Activated CD8-positive, alpha-beta memory T cell treated with anti-CD3 and anti-CD28 coated beads for 48 hours (primary cell): Measurements from ENCODE around the gene SERPINE2.

Experiments used
- DNase-seq, 3 experiments: peaks; one replicate each; pipeline ENCODE4 v3.0.0-alpha.2; 2020; ENCODE audit warnings: low read depth in 2 of 3, low spot score in 2 of 3

The SERPINE2 gene

DNA sequence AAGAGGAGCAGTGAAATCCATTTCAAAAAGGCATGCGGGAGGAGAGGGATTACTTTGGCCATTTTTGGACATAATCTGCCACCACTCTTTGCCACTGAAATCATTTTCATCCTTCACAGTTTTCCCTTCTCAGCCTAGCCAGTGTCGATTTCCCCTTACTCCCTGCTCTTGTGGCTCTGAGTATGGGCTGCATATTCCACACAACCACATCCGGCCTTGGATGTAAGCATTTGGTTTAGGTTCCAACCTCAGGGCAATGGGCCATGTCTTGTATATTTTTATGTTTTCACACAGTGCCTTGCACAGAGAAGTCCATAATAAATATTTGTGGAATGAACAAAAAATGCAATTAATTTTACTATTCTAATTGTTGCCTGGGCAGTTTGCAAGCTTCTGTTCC lies 7.7 kb upstream of the SERPINE2 start:
- no peak for DNase-seq

DNA sequence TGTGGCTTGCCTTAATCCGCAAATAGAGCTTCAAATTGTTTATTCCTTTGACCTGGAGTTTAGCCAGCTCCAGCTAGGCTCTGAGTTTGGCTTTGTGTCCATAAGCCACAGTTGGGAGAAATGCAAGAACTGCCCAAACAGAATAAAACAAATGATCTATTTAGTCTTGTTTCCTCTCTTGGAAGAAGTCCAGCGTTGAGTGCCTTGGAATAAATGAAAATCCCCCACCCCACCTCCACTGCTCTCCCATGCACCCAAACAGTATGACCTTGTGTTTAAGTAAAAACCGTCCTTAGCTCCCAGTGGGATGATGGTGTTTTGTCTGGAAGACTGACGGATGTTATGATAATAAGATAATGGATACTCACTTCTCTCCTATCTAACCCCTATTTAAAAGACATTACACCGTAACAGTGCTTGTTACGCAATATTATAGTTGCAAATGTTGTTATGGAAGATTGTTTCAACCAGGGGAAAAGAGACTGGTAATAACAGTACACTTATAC lies 3.2 kb upstream of the SERPINE2 start:
- DNase-seq = no peak

DNA sequence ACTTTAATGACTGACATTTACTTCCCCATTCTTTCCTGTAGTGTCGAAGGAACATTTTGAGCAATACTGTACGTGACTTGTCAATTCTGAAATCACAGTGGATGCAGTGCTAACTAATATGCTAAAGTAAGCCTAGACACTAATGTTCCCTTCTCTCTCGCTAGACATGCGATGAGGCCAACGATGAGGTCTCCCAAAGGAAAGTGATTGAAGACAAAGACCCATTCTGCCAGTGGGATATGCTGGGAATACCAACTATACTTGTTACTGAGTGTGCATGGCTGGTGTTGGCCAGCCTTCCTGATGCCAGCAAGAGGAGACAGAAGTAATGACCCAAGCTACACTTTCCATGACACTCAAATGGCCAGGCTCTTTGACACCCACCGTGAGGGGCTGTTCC lies 2.5 kb upstream of the SERPINE2 start:
- no peak for DNase-seq

DNA sequence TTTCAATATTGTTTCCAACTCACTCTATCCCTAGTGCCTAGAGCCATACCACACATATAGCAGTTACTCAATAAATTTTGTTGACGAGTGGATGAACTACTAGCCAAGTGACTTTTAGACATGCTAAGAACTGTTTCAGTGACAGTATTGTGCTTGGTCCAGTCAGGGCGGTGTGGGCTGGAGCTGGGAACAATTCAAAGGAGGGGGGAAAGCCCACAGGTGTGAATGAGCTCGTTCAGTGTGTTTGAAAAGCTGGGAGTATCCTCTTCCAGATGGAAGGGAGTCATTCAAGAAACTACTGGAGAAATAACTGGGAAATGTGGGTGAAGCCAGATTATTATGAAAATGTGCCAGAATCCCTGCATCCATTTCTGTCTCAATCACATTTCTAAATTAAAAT lies 1.7 kb upstream of the SERPINE2 start:
- no peak for DNase-seq

DNA sequence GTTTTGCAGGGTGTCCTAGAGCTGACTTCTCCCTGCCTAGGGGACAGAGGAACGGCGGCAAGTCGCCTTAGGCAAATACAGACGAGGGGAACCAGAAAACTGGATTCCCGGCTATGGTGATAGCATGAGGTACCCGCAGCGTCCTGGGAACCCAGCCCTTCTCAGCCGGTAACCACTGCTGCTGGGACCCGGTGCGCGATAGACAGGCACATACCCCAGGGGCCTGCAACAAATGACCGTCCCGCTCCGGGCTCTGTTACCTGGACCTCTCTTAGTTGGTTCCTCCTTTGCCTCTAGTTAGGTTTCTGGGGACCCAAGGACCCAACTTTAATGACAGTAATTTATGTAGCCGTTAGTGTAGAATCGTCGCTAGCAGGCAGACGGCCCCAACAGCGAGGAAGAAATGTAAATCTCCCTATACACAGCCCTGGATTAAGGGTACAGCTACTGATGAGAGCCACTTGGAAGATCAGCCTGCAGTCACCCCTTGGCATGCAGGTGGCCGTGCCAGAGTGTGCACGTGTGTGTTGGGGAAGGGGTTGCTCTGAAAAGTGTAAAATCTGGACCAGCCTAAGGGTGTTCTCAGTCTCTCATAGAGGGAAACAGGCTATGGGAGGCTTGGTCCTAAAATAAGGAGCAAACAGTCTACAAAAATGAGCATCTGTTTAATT lies 819 bp upstream of the SERPINE2 start:
- DNase-seq = no peak

DNA sequence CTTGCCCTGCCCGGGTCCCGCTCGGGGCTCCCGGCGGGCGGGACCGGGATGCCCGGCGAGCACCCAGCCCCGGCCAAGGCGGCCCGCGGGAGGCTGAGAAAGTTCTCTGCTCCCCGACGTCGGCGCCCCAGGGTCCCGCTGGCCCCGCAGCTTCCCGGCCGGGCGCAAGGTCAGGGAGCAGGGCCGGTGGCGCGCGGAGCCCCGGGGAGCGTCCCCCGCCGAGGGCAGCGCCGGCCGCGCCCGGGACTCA lies 331 bp downstream of the SERPINE2 start:
- DNase-seq = no peak

DNA sequence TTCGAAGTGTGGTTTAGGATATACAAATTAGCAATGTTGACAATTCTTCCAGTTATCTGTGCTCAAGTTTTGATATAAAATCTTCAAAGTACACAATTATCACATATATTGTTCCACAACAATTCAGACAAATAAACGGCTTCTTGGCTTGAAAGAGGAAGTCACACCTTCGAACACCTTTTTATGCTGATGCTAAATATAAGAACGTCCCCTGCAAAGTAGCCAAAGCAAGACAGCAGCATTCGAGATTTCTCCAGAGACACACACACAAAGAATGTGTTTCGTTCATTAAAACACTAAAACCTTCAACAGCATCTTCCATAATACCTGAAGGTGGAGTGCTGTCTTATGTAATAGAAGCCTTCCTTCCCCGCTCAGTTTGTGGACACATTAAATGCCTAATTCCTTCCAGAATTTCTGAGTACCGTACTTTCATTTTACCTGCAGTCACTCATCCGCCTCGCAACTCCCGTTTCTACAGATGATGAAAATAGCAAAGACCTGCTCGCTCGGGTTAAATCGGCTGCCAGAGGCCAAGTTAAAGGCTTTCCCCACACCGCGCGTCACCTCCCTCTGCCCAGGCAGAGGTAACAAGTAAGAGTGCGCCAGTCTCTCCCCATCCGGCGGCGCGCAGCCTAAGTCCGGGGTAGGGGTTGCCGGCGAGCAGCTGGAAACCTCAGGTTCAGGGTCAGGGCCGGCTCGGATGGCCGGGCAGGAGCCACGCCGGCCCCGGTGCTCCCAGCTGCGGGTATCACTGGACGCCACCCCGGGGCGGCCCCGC lies 847 bp downstream of the SERPINE2 start:
- peak in 2 of 3 experiments; percentile 29 to 42 for DNase-seq

DNA sequence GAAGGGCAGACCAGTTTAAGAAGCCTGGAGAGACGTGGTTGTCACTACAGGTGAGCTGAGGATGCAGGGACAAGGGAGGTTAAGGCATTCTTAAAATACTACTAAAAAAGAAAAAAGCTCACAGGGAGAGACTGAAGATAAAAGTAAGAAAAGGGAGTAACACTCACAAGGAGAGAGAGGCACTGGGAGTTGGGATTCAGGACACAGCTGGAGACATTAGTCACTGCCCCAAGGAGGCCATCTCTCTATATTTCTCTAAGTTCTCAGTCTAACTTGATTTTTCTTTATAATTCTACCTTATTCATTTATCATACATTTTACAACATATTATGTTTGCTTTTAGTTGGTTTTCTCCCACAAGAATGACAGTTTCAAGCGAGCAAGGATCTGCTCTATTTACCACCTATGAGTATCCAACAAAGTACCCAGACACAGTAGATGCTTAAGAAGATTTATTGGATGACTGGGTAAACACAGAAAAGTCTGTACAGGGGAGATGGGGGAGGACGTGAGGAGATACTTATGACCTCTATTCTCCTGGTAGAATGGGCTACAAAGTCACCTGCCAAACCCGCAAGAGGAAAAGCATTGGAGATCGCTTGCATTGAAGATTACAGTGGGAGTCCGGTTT lies 2.2 kb downstream of the SERPINE2 start:
- no peak for DNase-seq

DNA sequence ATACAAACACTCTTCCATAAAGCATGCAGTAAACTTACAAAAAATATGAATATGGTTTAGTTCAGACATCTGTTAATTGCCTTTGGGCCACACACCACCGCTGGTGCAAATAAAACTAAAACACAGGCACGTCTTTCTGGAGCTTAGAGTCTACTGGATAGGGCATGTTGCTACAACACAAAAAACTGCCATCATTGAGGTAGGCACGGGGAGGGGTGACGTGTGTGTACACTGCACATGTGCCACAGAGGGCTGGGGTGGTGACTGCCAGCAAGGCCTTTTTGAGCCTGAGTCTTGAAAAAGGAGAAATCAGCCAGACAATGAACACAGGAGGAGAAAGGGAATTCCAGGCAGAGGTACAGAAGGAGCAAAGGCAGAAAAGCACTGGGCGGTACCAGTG lies 5.1 kb downstream of the SERPINE2 start:
- no peak for DNase-seq

DNA sequence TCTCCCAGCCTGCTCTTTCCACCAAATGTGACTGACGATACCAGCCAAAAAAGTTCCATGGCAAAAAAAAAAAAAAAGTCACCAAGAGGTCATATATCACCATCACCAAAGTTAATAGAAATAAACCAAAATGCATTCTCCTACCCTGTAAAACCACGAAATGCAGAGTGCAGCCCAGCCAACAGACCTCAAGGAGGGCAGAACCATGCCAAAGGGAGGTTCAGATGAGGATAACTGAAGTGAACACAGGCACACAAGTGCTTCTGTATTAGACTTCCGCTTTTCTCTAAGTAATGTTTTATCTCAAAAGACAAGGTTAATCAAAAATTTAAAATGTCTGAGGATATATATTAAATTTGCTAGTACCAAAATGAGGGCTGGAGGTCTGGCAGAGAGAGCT lies 5.5 kb downstream of the SERPINE2 start:
- DNase-seq = no peak

DNA sequence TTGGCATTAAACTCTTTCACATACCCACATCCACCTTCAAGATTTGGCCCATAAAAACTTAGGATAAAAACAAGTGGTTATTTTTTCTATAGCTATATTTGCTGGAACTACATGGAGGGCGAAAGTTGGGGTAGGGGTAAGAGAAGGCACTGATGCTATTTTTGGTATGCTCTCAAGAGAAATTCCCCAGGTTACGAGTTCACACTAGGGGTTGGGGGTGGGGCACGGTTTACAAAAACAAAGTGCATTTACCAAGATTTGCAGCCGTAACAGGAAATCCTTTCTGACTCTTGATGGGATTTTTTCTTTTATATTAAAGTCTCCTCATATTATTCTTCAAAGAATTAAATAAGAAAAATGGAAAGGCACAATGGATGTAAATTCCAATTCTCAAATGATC lies 6.8 kb downstream of the SERPINE2 start:
- DNase-seq = no peak

DNA sequence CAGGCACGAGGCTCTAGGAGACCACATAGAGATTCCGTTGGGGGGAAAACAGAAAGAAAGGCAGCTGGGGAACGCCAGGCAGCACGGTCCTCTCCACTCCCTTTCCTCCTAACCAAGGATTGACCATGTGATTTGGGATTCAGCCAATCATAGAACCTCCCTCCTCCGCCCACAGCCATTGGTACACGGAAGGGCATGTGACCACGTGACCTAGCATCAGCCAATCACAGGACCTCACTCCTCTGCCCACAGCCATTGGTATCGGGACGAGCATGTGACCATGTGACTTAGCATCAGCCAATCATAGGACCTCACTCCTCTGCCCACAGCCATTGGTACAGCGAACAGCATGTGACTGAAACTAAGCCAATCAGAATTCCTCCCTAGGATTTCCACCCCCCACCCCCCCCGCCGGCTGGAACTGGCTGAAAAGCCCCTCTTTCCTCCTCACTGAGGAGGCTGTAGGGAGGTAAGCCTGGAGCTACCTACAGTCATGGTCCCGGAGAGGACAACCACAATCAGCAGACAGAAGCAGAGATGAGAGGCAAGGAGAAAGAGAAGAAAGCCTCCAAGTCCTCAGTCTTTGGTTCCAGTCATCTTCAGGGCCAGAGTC lies 7.6 kb downstream of the SERPINE2 start:
- DNase-seq = no peak

DNA sequence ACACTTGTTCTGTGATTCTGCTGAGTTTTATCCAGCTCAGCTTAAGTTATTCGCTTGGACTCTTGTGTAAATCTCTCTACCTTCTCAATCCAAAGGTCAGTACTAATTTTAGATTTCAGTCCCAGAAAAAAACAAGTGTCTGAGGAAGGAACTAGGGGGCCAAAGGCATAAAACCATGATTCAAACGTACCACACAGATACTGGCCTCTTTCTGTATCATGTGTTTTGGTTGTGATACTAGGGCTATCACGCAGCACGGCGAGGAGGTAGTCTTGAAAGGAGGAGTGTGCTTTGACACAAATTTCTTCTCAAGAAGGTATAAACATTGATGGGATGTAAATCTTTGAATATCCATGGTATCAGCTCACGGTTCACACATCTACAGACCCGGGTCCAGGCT lies 8.3 kb downstream of the SERPINE2 start:
- no peak for DNase-seq

DNA sequence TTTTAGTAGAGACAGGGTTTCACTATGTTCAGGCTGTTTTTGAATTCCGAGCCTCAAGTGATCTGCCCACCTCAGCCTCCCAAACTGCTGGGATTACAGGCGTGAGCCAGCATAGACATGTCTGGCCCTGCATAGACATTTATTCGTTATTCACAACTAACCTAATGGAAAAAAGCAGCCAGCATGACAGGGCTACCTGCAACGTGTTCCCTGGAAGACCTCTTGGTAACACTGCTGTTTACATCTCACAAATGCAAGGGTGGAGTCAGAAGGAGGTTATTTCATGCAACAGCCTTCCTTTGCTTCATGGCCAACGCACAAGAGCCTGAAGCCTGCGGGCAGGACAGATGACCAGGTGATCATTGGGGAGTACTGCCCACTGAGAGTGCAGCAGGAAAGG lies 9.2 kb downstream of the SERPINE2 start:
- DNase-seq = no peak

DNA sequence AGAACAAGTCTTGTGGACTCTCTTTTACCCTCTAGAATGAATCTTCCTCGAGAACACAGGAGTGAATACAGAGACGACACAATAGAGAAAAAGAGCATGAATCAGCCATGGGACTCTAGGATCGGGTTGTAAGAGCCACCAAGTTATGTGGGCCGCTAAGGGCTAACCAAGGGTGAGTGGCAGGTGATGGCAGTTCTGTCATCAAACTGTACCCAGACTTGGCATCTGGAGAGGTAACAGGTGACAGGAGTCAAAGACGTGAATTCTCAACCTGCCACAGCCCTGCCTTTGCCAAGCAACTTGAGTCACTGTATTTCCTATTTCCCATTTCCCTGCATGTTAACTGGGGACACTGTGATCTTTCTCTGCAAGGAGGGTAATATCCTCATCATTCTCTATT lies 11.2 kb downstream of the SERPINE2 start:
- no peak for DNase-seq

DNA sequence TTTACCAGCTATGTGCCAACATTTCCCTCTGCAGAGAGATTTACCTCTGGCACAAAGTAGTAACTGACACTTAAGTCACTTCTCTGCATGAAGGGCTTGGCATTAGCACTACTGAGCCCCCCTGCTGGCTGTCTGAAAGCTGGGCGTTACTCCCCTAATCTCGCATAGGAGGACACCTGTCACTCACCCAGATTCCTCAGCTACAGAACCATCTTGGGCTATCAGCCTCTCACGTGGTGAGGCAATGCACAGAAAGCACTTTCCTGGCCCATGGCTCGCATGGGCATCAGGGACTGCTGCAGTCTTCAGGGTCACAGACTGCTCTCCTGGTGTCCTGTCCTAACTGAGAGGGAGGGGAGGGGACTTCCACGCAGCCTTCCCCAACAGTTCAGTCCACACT lies 12.0 kb downstream of the SERPINE2 start:
- DNase-seq = no peak

DNA sequence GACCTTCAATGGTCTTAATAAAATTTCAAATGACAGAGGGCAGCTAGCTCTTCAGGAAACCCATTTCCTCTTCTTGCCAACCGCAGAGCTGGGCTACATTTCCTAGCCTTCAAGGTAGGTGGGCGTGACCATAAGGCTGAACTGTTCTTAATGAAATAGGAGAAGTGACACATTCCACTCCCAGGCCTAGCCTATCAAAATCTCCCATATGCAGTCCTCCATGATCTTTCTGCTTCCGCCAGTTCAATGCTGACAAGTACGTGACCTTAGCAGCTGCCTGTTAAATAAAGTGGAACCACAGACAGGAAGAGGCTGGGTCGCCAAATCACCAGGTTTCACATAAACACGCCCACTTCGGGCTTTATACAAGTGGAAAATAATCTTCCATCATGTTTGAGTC lies 13.2 kb downstream of the SERPINE2 start:
- peak in 2 of 3 experiments; percentile 12 to 29 for DNase-seq

DNA sequence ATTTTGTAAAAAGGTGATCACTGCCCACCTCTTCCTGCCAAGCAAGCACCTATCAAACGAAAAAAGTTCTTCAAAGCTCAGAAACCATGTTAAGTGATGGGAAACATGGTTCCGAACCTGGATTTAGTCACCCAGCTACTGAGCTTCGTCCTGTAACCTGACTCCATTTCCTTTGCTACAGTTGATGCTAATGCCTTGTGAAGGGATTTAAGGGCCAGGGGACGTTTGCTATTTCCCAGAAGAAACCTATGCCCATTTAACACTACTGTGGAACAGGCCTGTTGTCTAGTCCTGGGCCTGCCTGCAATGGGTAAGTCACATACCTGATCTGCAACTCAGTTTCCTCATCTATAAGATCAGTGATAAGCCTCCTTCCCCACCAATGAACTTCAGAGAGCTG lies 14.8 kb downstream of the SERPINE2 start:
- no peak for DNase-seq

DNA sequence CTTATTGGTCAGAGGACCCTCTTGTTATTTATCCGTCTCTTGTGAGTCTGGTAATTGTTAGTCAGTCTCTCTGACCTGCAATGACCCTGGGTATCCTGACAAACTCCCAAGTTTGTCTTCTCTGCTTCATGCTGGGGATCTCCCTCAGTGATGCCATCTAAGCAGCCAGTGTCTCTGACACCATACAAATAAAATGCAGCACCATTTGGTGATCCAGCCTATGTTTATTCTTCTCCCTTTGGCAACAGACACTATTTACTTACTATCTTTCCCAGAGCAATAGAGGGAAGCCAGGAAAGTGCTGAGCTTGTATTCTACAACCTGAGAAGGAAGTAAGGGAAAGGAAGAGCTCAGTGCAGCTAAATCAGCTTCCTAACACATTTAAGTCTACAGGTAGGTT lies 15.9 kb downstream of the SERPINE2 start:
- no peak for DNase-seq

DNA sequence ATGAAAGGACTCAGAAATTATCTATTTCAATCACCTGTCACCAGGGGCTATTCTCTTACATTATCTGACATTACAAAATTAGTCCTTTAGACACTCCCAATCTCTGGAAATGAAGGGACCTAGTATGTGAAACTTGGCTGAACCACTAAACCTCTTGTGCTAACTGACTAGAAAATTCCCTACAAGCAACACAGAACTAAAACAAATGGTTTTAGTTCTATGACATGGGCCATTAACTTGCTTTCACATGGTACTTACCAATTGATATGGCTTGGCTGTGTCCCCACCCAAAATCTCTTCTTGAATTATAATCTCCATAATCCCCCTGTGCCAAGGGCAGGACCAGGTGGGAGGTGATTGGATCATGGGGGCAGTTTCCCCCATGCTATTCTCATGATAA lies 16.6 kb downstream of the SERPINE2 start:
- no peak for DNase-seq

DNA sequence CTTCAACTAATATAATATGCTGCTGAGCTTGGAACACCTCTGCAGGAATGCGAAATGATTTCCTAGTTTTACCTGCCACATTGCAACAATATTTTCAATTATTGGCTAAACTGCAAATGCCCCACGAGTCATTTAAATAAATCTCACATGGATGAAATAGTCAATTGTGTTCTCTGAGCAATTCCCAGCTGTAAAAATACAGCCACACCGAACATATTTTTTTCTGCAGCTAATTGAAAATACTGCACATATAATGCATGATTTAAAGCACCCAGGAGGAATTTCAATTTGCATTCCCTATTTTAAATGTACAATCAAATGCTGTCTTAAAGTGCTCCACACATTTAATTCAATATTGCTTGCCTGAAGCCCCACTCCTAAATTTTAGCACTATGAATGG lies 18.6 kb downstream of the SERPINE2 start:
- DNase-seq = no peak

DNA sequence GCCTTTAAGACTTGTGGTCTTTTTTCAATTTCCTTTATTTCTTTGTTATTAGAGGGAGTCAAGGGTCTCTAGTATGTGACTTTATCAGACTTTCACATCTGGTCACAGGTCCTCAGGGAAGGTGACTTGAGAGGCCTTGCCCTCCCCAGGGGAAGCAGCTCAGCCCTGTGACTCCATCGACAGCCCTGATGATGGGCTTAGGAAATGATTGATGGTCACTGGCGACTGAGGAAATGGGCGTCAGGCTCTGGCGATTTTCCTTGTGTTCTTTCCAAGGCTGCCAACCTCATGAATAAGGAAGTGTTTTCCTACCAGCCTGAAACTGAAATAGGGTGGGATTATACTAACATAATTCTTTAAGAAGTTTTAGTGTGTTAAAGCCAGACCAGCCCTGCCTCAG lies 21.1 kb downstream of the SERPINE2 start:
- DNase-seq = no peak
